GM12801 (cell line): ENCODE measurements around the gene NPEPPS.

Experiments used
- TF ChIP-seq, protein P1 (sequence below): IDR thresholded peaks from one replicate; pipeline ENCODE4 v1.5.1; 2011; ENCODE audit warnings: control low read depth; ENCODE audit not compliant: insufficient read length; ENCODE audit errors: extremely low read depth

The NPEPPS gene

DNA sequence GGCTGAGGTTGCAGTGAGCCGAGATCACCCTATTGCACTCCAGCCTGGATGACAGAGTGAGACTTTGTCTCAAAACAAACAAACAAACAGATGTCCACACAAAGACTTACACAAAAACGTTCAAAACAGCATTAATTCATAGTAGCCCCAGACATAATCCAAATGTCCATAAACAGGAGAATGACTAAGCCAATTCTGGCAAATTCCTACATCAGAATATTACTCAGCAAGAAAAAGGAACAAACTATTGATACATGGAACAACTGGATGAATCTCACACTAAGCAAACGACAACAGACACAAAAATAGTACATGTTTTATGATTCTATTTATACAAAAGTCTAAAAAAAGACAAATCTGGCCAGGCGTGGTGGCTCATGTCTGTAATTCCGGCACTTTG is 108.0 kb downstream of the NPEPPS start:
- TF ChIP-seq, protein P1, sequence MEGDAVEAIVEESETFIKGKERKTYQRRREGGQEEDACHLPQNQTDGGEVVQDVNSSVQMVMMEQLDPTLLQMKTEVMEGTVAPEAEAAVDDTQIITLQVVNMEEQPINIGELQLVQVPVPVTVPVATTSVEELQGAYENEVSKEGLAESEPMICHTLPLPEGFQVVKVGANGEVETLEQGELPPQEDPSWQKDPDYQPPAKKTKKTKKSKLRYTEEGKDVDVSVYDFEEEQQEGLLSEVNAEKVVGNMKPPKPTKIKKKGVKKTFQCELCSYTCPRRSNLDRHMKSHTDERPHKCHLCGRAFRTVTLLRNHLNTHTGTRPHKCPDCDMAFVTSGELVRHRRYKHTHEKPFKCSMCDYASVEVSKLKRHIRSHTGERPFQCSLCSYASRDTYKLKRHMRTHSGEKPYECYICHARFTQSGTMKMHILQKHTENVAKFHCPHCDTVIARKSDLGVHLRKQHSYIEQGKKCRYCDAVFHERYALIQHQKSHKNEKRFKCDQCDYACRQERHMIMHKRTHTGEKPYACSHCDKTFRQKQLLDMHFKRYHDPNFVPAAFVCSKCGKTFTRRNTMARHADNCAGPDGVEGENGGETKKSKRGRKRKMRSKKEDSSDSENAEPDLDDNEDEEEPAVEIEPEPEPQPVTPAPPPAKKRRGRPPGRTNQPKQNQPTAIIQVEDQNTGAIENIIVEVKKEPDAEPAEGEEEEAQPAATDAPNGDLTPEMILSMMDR, result no peak

DNA sequence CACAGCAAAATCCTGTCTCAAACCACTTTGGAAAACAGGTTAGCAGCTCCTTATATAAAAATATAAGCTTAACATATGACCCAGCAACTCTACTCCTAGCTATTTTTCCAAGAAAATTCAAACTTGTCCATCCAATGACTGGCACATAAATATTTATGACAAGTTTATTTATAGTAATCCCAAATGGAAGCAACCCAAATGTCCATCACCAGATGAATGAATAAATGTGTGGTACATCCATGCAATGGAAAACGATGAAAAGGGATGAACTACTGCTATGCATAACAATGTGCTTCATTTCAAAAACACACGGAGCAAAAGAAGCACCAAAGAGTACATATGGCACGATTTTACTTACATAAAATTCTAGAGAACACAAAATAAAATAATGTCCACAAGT is 109.2 kb downstream of the NPEPPS start:
- TF ChIP-seq, protein P1, result no peak

DNA sequence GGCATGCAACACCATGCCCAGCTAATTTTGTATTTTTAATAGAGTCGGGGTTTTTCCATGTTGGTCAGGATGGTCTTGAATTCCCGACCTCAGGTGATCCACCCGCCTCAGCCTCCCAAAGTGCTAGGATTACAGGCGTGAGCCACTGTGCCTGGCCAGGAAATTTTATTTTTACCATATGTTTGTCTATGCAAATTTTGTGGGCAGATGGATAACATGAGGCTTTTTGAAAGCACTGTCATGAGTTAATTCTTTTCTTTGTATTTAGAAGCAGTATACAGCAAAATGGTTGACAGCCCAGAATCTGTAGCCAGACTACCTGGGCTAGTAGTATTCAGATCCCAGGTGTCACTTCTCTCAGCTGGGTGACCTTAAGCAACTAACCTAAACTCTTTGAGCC is 110.3 kb downstream of the NPEPPS start:
- TF ChIP-seq, protein P1, result no peak

DNA sequence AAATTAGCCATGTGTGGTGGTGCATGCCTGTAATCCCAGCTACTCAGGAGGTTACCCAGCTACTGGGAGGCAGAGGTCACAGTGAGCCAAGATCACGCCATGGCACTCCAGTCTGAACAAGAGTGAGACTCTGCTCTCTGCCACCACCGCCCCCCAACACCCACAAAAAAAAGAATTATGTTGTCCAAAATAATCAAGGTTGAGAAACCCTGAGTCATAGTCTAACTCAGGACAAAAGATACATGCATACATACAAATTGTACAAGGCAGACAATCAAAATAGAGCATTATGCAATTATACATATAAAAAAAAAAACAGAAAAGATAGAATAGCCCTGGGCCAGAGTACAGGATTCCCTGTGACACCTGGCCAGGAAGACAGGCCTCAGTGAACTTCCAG is 112.2 kb downstream of the NPEPPS start:
- TF ChIP-seq, protein P1, result no peak

DNA sequence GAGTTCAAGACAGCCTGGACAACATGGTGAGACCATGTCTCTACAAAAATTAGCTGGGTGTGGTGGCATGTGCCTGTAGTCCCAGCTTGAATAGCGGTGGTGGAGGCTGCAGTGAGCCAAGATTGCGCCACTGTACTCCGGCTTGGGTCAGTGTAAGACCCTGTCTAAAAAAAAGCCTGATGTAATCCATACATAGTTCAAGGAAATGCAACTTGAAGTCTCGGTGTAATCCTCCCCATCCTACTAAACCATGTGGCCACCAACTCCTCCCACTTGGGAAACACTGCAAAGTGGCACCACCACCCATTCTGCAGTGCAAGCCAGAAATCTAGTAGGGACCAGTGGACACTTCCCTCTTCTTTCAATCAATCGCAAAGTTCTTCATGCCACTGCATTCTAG is 113.4 kb downstream of the NPEPPS start:
- TF ChIP-seq, protein P1, result no peak

DNA sequence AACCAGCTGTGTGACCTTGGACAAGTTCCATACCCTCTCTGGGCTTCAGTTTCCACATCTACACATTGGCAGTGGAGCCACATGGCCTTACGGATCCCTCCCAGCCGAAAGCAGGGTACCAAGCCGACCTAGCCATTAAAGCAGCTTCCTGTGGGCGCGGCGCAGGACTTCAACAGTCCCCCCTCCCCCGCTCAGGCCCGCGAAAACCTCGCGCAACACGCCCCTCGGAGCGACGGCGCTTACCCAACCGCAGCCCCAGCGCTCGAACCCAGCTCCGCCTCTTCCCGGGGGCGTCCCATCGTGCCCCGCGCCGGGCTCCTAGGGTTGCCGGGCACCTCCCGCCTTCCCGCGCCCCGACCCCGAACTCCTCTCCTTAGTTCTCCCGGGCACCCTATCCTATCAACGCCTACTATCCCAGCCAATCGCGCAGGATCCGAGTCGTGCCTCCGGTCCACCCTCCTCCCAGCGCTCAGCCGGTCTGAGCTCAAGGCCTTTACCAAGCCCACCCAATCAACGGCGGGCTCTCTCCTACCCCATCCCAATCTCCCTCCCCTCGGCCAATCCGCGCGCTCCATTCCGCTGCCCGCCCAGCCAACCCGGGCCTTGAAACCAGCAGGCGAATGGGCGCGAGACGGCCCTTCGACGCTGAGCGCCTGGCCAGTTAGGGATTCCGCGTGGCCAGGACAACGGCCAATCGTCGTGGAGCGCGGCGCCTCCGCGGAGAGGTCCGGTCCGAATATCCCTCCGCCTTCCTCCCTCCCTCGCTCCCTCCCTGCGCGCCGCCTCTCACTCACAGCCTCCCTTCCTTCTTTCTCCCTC is 118.5 kb downstream of the NPEPPS start, which contains the start of gene KPNB1:
Gene KPNB1 (plus strand): TSS at position 767 of the 819 bp plus-strand sequence. CDS start 326 bp downstream, outside the sequence.
- TF ChIP-seq, protein P1, result no peak

DNA sequence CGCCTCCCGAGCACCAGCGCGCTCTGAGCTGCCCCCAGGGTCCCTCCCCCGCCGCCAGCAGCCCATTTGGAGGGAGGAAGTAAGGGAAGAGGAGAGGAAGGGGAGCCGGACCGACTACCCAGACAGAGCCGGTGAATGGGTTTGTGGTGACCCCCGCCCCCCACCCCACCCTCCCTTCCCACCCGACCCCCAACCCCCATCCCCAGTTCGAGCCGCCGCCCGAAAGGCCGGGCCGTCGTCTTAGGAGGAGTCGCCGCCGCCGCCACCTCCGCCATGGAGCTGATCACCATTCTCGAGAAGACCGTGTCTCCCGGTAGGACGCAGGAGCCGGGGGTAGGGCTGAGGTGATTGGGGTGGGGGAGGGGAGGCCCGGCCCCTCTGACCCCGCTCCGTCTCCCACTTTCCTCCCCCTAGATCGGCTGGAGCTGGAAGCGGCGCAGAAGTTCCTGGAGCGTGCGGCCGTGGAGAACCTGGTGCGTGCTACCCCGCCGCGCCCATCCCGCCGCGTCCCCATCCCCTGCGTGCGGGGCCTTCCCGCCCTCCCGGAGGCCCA is 119.1 kb downstream of the NPEPPS start:
- TF ChIP-seq, protein P1, result no peak
